Heart left ventricle (tissue), 16 donors: ENCODE results near the gene HHATL. TPM values are rescaled to one million over a fixed set of nuclear protein-coding genes. Genes with fewer than 3 reads are reported as not detected.

Source experiments
- ATAC-seq, 4 donors: fragments of 200-7000 bp; cut with Tn5 transposase; one replicate each; pipeline ENCODE4 v1.9.1; 2020 to 2022; ENCODE audit warnings: moderate library complexity in 4 of 4, mild to moderate bottlenecking in 3 of 4, moderate number of reproducible peaks in 1 of 4
- DNase-seq, 5 donors: peaks; one replicate each; pipeline ENCODE4 v3.0.0-alpha.2; 2020
- H3K27ac ChIP-seq, 12 donors: fragments of 200-600 bp; sonication (generic) in 4 of 12; one replicate each; pipeline versions ENCODE4 v1.5.0 to v1.8.0; 2016 to 2022; ENCODE audit warnings: mild to moderate bottlenecking in 2 of 12
- H3K27me3 ChIP-seq, 9 donors: fragments of 200-600 bp; sonication (generic) in 2 of 9; one replicate each; pipeline versions ENCODE4 v1.5.1 to v1.8.0; 2016 to 2022; ENCODE audit warnings: mild to moderate bottlenecking in 3 of 9
- H3K36me3 ChIP-seq, 9 donors: fragments of 200-600 bp; sonication (generic) in 2 of 9; one replicate each; pipeline versions ENCODE4 v1.5.0 to v1.8.0; 2018 to 2022; ENCODE audit warnings: mild to moderate bottlenecking in 2 of 9
- H3K4me1 ChIP-seq, 12 donors: fragments of 200-600 bp; sonication (generic) in 4 of 12; one replicate each; pipeline versions ENCODE4 v1.5.0 to v1.8.0; 2016 to 2022; ENCODE audit warnings: mild to moderate bottlenecking in 3 of 12
- H3K4me3 ChIP-seq, 12 donors: fragments of 200-600 bp; sonication (generic) in 4 of 12; one replicate each; pipeline versions ENCODE4 v1.5.0 to v1.8.0; 2017 to 2022; ENCODE audit warnings: mild to moderate bottlenecking in 9 of 12, moderate library complexity in 4 of 12
- H3K9me3 ChIP-seq, 12 donors: fragments of 200-600 bp; sonication (generic) in 4 of 12; one replicate each; pipeline versions ENCODE4 v1.5.0 to v1.8.0; 2016 to 2022; ENCODE audit warnings: mild to moderate bottlenecking in 1 of 12
- POLR2A ChIP-seq, 2 donors: fragments of 450-650 bp; IDR thresholded peaks; one replicate each; pipeline ENCODE4 v1.6.1; 2017; ENCODE audit warnings: antibody characterized with exemption in 2 of 2, mild to moderate bottlenecking in 2 of 2, moderate library complexity in 2 of 2
- WGBS, 4 donors: extraction: QIAGEN DNeasy Blood & Tissue Kit in 2 of 4; methylation state at CpG; one replicate each; pipeline versions ENCODE4 v1.1.5 to v1.1.7; 2013 to 2018; 5-methylcytosine and 5-hydroxymethylcytosine counted together
- intact Hi-C, 10 donors: fragments of 100-400 bp; cut with DNase I; formaldehyde crosslinking; loops; one replicate each; pipeline versions ENCODE4 v1.11.1 to v1.14.2; 2022
- polyA plus RNA-seq, 2 donors: library from polyadenylated mRNA; stranded (reverse); fragments of 200-250 nt; gene quantifications; one replicate each; pipeline ENCODE4 v1.2.3, GENCODE V29; 2013
- total RNA-seq, 9 donors: library from RNA; depleted of rRNA in 2 of 9; stranded (reverse); fragments of >200 nt in 2 of 9; fragmentation: NEBNext Ultra II Directional in 3 of 9; extraction: Animal tissue kit (Norgen Biotek cat#: 25700) in 3 of 9; gene quantifications; one replicate each; pipeline versions ENCODE4 v1.1.0 to v1.2.4, GENCODE V29; 2016 to 2023
- TF ChIP-seq, protein P1 (sequence below), 12 donors: fragments of 200-600 bp; sonication (generic) in 4 of 12; IDR thresholded peaks; one replicate each; pipeline versions ENCODE4 v1.5.0 to v1.8.0; 2018 to 2022; ENCODE audit warnings: antibody characterized with exemption in 12 of 12, mild to moderate bottlenecking in 5 of 12
- donor health status: ischemic (EF 13 %, LVEDD 7.1; RV severe dilation, severe dysfunction).
- donor health status: healthy with polysubstance abuse.
- donor health status: DM: no; HTN: yes; CAD: no.
- donor health status: DM: no; HTN: no; CAD: no.
- donor health status: ischemic (EF 25% LVEDD 6.9; RV normal size, moderate dysfunction).
- donor health status: ischemic (EF 25% LVEDD 5.7; RV mildly dilated, moderate dysfunction).
- donor health status: healthy.
- donor health status: DM: yes; HTN: yes; CAD: no.
- donor health status: ischemic (EF 35%, LVEDD 5.7; RV mildly dilated, moderate dysfunction).
- donor health status: nonischemic (EF 11% LVEDD 7.7; RV severe dilation, severe dysfunction).
- donor health status: DM: yes; HTN: yes; CAD: no.
- donor health status: PGD.
- donor health status: ischemic (EF 29% LVEDD 5.4; RV normal size, mild dysfunction).
- donor health status: nonischemic (EF 23%, LVEDD 6.1; RV moderate dilation, normal function).

HHATL gene
- total and polyA plus RNA-seq, 11 donors = 188 to 1,023 (median 538) TPM

- WGBS, 4 donors = 71 to 78% (median 75%) methylated on average over 7 of the region's 7 CpGs
- H3K36me3 ChIP-seq = peaks cover 0 to 2% (median 0%) of the 10 kb centered on the region in 9 donors
- ATAC-seq (no peak), DNase-seq (peak in 2 of 5 donors; percentile 29 to 37)
- no peak overlapping the region for H3K4me3 ChIP-seq
- TF ChIP-seq POLR2A (IDR thresholded peaks at IDR 0.05) = no peak
- TF ChIP-seq, protein P1, sequence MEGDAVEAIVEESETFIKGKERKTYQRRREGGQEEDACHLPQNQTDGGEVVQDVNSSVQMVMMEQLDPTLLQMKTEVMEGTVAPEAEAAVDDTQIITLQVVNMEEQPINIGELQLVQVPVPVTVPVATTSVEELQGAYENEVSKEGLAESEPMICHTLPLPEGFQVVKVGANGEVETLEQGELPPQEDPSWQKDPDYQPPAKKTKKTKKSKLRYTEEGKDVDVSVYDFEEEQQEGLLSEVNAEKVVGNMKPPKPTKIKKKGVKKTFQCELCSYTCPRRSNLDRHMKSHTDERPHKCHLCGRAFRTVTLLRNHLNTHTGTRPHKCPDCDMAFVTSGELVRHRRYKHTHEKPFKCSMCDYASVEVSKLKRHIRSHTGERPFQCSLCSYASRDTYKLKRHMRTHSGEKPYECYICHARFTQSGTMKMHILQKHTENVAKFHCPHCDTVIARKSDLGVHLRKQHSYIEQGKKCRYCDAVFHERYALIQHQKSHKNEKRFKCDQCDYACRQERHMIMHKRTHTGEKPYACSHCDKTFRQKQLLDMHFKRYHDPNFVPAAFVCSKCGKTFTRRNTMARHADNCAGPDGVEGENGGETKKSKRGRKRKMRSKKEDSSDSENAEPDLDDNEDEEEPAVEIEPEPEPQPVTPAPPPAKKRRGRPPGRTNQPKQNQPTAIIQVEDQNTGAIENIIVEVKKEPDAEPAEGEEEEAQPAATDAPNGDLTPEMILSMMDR (IDR thresholded peaks at IDR 0.05) = no peak
- peaks cover 0 to 25% (median 8%) of the 10 kb centered on the region in 12 donors for H3K4me1 ChIP-seq
- H3K9me3 ChIP-seq = no peaks in the 10 kb centered on the region
- H3K27me3 ChIP-seq = peaks cover 0 to 6% (median 0%) of the 10 kb centered on the region in 9 donors
- H3K27ac ChIP-seq = peak overlapping the region in 1 of 12 donors; percentile 52
- intact Hi-C loops = no loop called here
Measured at GRCh38 chr3:42686832-42687650, 15.6 kb downstream of the HHATL start.

- intact Hi-C loops = loop anchor here in 1 of 10 donors (2.0 kb wide), 1 partner anchor 31 kb away; no protein-coding TSS in a partner anchor
- peaks cover 0 to 25% (median 8%) of the 10 kb centered on the region in 12 donors for H3K4me1 ChIP-seq
- no peaks in the 10 kb centered on the region for H3K9me3 ChIP-seq
- peaks cover 0 to 6% (median 0%) of the 10 kb centered on the region in 9 donors for H3K27me3 ChIP-seq
- TF ChIP-seq, protein P1 (IDR thresholded peaks at IDR 0.05) = no peak
- TF ChIP-seq POLR2A (IDR thresholded peaks at IDR 0.05) = no peak
- DNase-seq = peak in 2 of 5 donors; percentile 21 to 49
- peak overlapping the region in 5 of 12 donors; percentile 1 to 28 (median 6) for H3K4me3 ChIP-seq
- no peak for ATAC-seq
- 39 to 66% (median 56%) methylated on average over 69 to 80 of the region's 80 CpGs for WGBS, 4 donors
- H3K27ac ChIP-seq = peak overlapping the region in 1 of 12 donors; percentile 87
- no peaks in the 10 kb centered on the region for H3K36me3 ChIP-seq
Measured at GRCh38 chr3:42685891-42686820, 16.4 kb downstream of the HHATL start.

DNA sequence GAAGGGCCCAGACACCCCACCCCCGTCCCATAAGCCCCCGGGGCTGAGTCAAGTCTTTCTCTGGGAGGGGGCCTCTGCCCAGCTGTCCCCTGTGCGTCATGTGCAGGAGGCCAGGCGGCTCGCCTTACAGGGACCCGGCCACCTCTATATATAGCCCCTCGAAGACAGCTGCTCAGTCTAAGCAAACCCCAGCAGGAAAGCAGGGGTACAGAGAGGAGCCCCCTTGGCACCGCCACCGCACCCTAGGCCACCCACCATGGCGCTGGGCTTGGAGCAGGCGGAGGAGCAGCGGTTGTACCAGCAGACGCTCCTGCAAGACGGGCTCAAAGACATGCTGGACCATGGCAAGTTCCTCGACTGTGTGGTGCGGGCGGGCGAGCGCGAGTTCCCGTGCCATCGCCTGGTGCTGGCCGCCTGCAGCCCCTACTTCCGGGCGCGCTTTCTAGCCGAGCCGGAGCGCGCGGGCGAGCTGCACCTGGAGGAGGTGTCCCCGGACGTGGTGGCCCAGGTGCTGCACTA is 17.2 kb downstream of the HHATL start, which contains the start of gene KLHL40:
TSS of gene KLHL40 (plus strand) at position 175 of the 519 bp plus-strand sequence. CDS start at position 257, 82 bp downstream.
- no peak for TF ChIP-seq POLR2A (IDR thresholded peaks at IDR 0.05)
- TF ChIP-seq, protein P1 (IDR thresholded peaks at IDR 0.05) = no peak
- ATAC-seq (peak in 1 of 4 donors; percentile 3), DNase-seq (peak in 2 of 5 donors; percentile 37 to 52)
- peak within 1 kb of the TSS in 5 of 12 donors; percentile 1 to 28 (median 6) for H3K4me3 ChIP-seq
- peak within 1 kb of the TSS; percentile 10 to 96 (median 72) for H3K27ac ChIP-seq
- intact Hi-C loops = loop anchor here in 1 of 10 donors (2.0 kb wide), 1 partner anchor 31 kb away; no protein-coding TSS in a partner anchor
- H3K4me1 ChIP-seq = peaks cover 0 to 25% (median 8%) of the 10 kb centered on the region in 12 donors
- 40 to 74% (median 53%) methylated on average over 29 to 34 of the region's 34 CpGs for WGBS, 4 donors
- peaks cover 0 to 6% (median 0%) of the 10 kb centered on the region in 9 donors for H3K27me3 ChIP-seq
- H3K9me3 ChIP-seq = no peaks in the 10 kb centered on the region
- no peaks in the 10 kb centered on the region for H3K36me3 ChIP-seq
